ENCODE results near the gene DNAAF1.
"Not testable (repeated sequence)": the region's sequence is repeated elsewhere in the genome, so short reads cannot be mapped to it uniquely, and the experiment has no call there.

Gene DNAAF1

DNA sequence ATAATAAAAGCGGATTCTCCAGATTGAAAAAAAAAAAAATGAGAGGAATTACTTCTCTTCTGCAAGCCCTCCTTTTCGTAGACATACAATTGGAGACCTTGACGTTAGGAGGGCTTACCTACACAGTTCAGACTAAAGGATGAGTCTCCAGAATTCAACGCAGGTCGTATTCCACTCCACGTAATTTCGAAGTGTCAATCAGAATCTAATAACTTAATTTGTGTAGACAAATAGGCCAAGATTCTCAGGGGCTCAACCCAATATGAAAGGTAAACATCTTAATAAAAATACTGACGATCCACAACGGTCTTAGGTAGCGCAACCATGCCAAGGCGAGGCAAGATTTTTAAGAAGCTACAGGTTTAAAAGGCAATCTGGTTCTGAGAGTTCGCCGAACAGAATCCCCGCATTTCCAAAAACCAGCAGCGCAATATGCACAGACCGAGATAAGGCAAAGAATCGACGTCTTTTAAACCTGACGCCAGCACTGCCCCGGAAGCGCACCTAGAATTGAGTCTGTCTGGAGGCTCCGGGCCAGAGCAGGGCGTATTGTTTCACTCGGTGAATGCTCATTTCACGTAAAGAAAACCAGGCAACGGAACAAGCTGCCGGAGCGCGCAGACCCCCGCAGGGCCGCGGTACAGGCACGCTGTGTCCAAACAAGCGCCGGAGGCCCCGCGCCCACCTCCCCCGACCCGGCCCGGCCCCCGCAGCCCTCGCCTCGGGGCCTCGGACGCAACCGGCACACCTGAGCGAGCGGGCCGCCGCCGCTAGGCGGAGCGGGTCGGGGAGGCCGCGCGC lies 29.0 kb upstream of the DNAAF1 start:
- H3K4me3 ChIP-seq (ENCODE audit: low read depth, low read length), result peak overlapping the region; percentile 88
- peak; percentile 33; the same call in 1 of the 2 replicates for TF ChIP-seq CTCF (IDR thresholded peaks at IDR 0.05; ENCODE audit: borderline replicate concordance, insufficient read depth, low read depth, low read length)

DNA sequence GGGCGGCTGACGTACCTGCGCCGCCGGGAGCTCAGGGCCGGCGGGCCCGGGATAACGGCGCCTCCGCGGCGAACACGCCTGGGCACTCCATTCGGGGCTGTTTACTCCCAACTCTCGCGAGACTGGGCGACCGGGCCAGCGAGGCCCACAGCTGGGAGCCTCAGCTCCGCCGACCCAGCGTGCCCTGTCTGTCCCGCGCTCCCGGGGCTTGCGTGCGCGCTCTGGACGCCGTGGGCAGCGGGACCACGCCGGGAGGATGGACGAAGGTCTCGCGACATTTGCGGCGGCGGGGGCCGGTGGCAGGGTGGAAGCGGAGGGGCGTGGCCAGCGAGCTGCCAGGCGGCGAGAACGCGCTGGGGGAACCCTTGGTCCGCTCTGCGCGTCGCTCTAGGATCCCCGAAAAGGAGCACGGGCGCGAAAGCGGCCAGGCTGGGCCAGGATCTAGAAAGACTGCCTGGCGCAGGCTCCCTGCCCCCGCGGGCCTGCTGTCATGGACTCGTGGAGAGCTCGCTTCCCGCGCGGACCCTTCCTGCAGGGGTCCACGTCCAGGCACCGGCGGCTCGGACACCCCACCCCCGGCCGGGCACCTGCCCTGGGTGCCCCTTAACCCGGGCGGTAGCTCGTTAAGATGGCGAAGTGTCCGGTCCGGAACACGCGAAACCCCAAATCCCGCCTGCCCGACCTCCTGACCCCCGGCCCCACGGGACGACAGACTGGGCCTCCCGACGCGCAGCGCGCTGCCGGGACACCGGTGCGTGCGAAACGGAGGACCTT lies 28.2 kb upstream of the DNAAF1 start, which contains the start of gene MBTPS1:
MBTPS1 (minus strand) TSS at position 223 of the 774 bp plus-strand sequence. CDS start 15,159 bp downstream, outside the sequence.
- no peak for TF ChIP-seq CTCF (IDR thresholded peaks at IDR 0.05; ENCODE audit: borderline replicate concordance, insufficient read depth, low read depth, low read length)
- peak within 1 kb of the TSS; percentile 88 for H3K4me3 ChIP-seq (ENCODE audit: low read depth, low read length)

DNA sequence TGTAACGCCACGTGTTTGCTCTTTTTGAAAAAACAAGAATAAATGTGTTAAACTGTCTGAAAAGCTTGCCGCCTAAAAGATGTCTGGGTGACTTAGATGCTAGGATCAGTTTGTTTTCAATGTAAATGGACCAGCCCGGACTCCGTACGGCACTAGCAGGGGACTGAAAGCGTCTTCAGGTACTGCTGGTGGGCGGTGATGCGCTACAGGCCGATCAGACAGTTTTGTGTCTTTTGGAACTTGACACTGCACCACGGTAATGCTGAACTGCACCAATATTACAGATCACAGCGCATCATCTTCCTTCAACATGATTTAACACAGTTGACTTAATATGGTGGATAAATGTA lies 27.6 kb upstream of the DNAAF1 start:
- TF ChIP-seq CTCF (IDR thresholded peaks at IDR 0.05; ENCODE audit: borderline replicate concordance, insufficient read depth, low read depth, low read length), result no peak
- H3K4me3 ChIP-seq (ENCODE audit: low read depth, low read length), result peak overlapping the region; percentile 88

GRCh38 chr16:84118315-84118714 lies 26.8 kb upstream of the DNAAF1 start:
- not testable (repeated sequence) for H3K4me3 ChIP-seq (ENCODE audit: low read depth, low read length)

DNA sequence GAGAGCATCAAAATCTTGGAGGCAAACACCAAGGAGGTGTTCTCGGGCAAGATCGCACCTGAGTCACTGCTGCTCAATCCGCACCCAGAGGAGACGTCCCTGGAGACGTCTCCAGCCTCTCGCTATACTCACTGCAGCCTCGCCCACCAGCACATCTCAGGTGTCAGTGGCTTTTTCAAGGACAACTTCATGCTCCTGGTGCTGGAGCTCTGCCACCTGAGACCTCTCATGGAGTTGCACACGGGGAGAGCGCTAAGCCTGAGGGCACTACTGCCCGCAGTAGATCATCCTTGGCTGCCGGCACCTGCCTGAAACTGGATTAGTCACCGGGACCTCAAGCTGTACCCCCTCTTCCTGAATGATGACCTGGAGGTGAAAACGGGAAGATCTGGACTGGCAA lies 25.7 kb upstream of the DNAAF1 start:
- TF ChIP-seq CTCF (IDR thresholded peaks at IDR 0.05; ENCODE audit: borderline replicate concordance, insufficient read depth, low read depth, low read length), result no peak
- H3K4me3 ChIP-seq (ENCODE audit: low read depth, low read length), result no peak overlapping the region

GRCh38 chr16:84120023-84120422 lies 25.1 kb upstream of the DNAAF1 start:
- no peak for TF ChIP-seq CTCF (IDR thresholded peaks at IDR 0.05; ENCODE audit: borderline replicate concordance, insufficient read depth, low read depth, low read length)
- no peak overlapping the region for H3K4me3 ChIP-seq (ENCODE audit: low read depth, low read length)

GRCh38 chr16:84121007-84121406 lies 24.1 kb upstream of the DNAAF1 start:
- H3K4me3 ChIP-seq (ENCODE audit: low read depth, low read length), result no peak overlapping the region
- TF ChIP-seq CTCF (IDR thresholded peaks at IDR 0.05; ENCODE audit: borderline replicate concordance, insufficient read depth, low read depth, low read length), result no peak

Measured in GM12875 (cell line).